OCI-LY3 (cell line): ENCODE results near the gene SPOCK1.

ENCODE experiments used
- H2AFZ ChIP-seq: fragments of 200-600, 300-600 bp; shearing (Covaris generic); 2 replicates; pipeline ENCODE4 v1.6.0; 2014; ENCODE audit warnings: antibody characterized with exemption, low read depth, low read length
- H3K27ac ChIP-seq: fragments of 200-600, 300-600 bp; sonication (generic); 2 replicates; pipeline ENCODE4 v1.5.1; 2014; ENCODE audit warnings: mild to moderate bottlenecking, low read length, moderate library complexity, mixed read lengths
- H3K27me3 ChIP-seq: fragments of 200-600, 300-600 bp; sonication (generic); 2 replicates; pipeline ENCODE4 v1.6.1; 2014; ENCODE audit warnings: low read depth, low read length, mixed read lengths
- H3K36me3 ChIP-seq: fragments of 200-600, 300-600 bp; sonication (generic); replicated peaks from 2 replicates; pipeline ENCODE3; 2014; ENCODE audit warnings: low read depth, low read length, mixed read lengths
- H3K4me1 ChIP-seq: fragments of 300-600, 200-600 bp; sonication (generic); 2 replicates; pipeline ENCODE4 v1.6.1; 2014; ENCODE audit warnings: low read length, mixed read lengths
- H3K4me2 ChIP-seq: fragments of 200-600, 300-600 bp; sonication (generic); 2 replicates; pipeline ENCODE4 v1.6.1; 2014; ENCODE audit warnings: low read length, mixed read lengths
- H3K4me3 ChIP-seq: fragments of 300-600, 200-600 bp; sonication (generic); 2 replicates; pipeline ENCODE4 v1.5.1; 2014; ENCODE audit warnings: antibody characterized with exemption, mild to moderate bottlenecking, low read length, moderate library complexity
- H3K79me2 ChIP-seq: fragments of 300-600, 200-600 bp; shearing (Covaris generic); 2 replicates; pipeline ENCODE4 v1.6.1; 2014; ENCODE audit warnings: mild to moderate bottlenecking, low read length, mixed read lengths
- H3K9ac ChIP-seq: fragments of 300-600, 200-600 bp; shearing (Covaris generic); 2 replicates; pipeline ENCODE4 v1.6.0; 2014; ENCODE audit warnings: mild to moderate bottlenecking, low read length, moderate library complexity
- H3K9me3 ChIP-seq: fragments of 200-600, 300-600 bp; shearing (Covaris generic); 2 replicates; pipeline ENCODE4 v1.6.1; 2014; ENCODE audit warnings: low read length, mixed read lengths; ENCODE audit not compliant: insufficient read depth
- H4K20me1 ChIP-seq: fragments of 200-600, 300-600 bp; sonication (generic); 2 replicates; pipeline ENCODE4 v1.6.1; 2016; ENCODE audit warnings: low read length, mixed read lengths; ENCODE audit not compliant: insufficient read depth
- CTCF ChIP-seq: fragments of 200-600, 300-600 bp; sonication (generic); IDR thresholded peaks from 2 replicates; pipeline ENCODE4 v1.5.1; 2014; ENCODE audit warnings: antibody characterized with exemption, low read length, low read depth
- EZH2phosphoT487 ChIP-seq: fragments of 200-600 bp; shearing (Covaris generic); IDR thresholded peaks from 2 replicates; pipeline ENCODE4 v1.6.1; 2018; ENCODE audit warnings: antibody characterized with exemption, mixed run types, low read depth

SPOCK1 gene

DNA sequence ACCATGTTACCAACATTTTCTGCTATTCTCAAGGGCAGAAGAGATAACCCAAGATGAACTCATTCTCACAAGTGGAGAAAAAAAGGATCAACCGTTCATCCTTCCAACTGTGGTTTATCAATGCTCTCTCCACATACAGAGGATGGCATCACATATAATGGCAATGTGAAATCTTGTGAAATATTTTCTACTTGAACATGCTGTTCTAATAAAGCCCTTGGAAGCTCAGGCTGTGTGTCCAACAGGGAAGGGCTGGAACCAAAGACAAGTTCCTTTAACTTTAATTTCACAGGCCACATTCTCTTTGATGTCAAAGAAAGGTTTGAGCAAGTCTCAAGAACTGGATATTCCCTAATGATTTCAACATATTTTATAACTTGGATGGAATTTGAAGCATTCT is 230.5 kb downstream of the SPOCK1 start:
- Histone ChIP-seq H2AFZ (no peak overlapping the region), H3K79me2 (no peaks in the 10 kb centered on the region), H3K36me3 (no peaks in the 10 kb centered on the region), H3K9me3 (no peaks in the 10 kb centered on the region), H3K9ac (no peak overlapping the region), H3K27ac (no peak overlapping the region), H4K20me1 (no peaks in the 10 kb centered on the region), H3K4me3 (no peak overlapping the region), H3K4me1 (no peaks in the 10 kb centered on the region), H3K27me3 (no peaks in the 10 kb centered on the region), H3K4me2 (no peak overlapping the region)
- TF ChIP-seq EZH2phosphoT487, result no peak
- no peak for TF ChIP-seq CTCF

DNA sequence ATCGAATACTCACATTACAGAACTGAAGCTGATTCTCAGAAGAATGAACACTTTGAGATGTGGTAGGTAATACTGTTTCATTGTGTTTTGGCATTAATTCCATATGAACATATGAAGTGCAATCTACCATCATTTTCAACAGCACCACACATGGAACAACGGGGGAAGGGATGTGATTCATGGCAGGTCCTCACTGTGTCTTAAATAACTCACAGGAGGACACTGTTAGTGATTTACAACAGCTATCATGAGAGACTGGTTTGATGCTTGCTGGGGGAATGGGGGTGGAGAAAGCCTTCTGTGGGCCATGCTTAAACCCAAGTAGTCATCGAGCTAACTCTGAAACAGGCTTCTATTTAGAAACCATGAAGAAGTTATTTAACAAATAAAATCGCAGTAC is 232.9 kb downstream of the SPOCK1 start:
- Histone ChIP-seq H3K9ac (no peak overlapping the region), H3K27me3 (no peaks in the 10 kb centered on the region), H3K27ac (no peak overlapping the region), H3K4me2 (no peak overlapping the region), H3K9me3 (no peaks in the 10 kb centered on the region), H3K4me1 (no peaks in the 10 kb centered on the region), H3K79me2 (no peaks in the 10 kb centered on the region), H3K36me3 (no peaks in the 10 kb centered on the region), H2AFZ (no peak overlapping the region), H4K20me1 (no peaks in the 10 kb centered on the region), H3K4me3 (no peak overlapping the region)
- TF ChIP-seq CTCF, result no peak
- no peak for TF ChIP-seq EZH2phosphoT487

DNA sequence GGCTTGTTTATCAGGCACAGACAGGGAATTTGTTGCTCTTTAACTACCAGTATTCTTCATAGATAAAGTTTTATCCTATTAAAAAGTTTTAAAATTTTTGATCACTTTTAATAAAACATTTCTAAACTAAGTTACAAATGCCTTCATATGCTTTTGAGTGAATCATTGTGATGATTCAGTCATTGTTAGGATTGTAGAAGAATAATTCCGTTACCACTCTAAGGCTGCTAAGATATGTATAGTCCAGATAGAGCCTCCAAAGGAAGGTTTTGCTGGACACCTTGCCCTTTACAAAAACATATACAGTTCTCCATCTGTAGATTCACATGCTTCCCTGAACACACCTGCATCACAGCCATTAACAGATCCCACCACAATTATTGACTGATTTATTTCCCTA is 233.7 kb downstream of the SPOCK1 start:
- Histone ChIP-seq H3K79me2 (no peaks in the 10 kb centered on the region), H3K27me3 (no peaks in the 10 kb centered on the region), H3K4me3 (no peak overlapping the region), H3K36me3 (no peaks in the 10 kb centered on the region), H3K9ac (no peak overlapping the region), H3K4me1 (no peaks in the 10 kb centered on the region), H4K20me1 (no peaks in the 10 kb centered on the region), H3K9me3 (no peaks in the 10 kb centered on the region), H3K4me2 (no peak overlapping the region), H2AFZ (no peak overlapping the region), H3K27ac (no peak overlapping the region)
- TF ChIP-seq CTCF, result no peak
- TF ChIP-seq EZH2phosphoT487, result no peak

DNA sequence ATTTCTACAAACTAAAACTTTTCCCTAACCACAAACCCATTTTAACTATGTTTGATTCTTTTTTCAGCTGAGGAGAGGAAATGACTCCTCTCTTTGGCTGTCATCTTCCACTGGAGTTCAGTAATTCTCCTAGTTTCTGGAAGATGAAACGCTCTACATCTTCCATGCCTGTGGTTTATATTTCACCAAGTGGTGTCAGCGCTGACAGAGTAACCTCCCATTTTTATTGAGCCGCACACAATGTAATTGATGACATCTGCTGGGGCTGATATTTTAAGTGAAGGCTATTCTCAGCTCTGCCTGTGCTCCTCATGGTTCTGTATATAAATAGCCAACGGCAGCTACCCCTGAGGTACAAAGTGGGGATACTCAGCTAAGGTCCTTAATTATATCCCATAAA is 234.6 kb downstream of the SPOCK1 start:
- H3K9ac ChIP-seq, result no peak overlapping the region
- no peak overlapping the region for H3K27ac ChIP-seq
- no peaks in the 10 kb centered on the region for H3K27me3 ChIP-seq
- H3K4me1 ChIP-seq, result no peaks in the 10 kb centered on the region
- H3K79me2 ChIP-seq, result no peaks in the 10 kb centered on the region
- TF ChIP-seq EZH2phosphoT487 (no peak), CTCF (no peak)
- no peak overlapping the region for H3K4me2 ChIP-seq
- H3K4me3 ChIP-seq, result no peak overlapping the region
- H4K20me1 ChIP-seq, result no peaks in the 10 kb centered on the region
- H2AFZ ChIP-seq, result no peak overlapping the region
- no peaks in the 10 kb centered on the region for H3K9me3 ChIP-seq
- no peaks in the 10 kb centered on the region for H3K36me3 ChIP-seq
